B cell (primary cell): ENCODE measurements around the gene KRT20. TPM values are rescaled to one million over a fixed set of nuclear protein-coding genes. Genes with fewer than 3 reads are reported as not detected.

ENCODE experiments used
- ATAC-seq: fragments of 200-7000 bp; cut with Tn5 transposase; one replicate; pipeline ENCODE4 v1.10.0; 2021; ENCODE audit warnings: low read depth, mild to moderate bottlenecking, moderate number of reproducible peaks, moderate library complexity
- CTCF ChIA-PET: fragments of 350-600 bp; sonication (Branson Sonifier 250); formaldehyde crosslinking; loops from one replicate; lab custom pipeline; 2021; ENCODE audit warnings: antibody characterized with exemption, inconsistent platforms; lab: Charles Lee
- POLR2A ChIA-PET: fragments of 350-600 bp; sonication (Branson Sonifier 250); formaldehyde crosslinking; loops from one replicate; lab custom pipeline; 2021; ENCODE audit warnings: antibody characterized with exemption; lab: Charles Lee
- DNase-seq: peaks from one replicate; pipeline ENCODE4 v3.0.0; 2013
- H2AFZ ChIP-seq: 2 replicates; pipeline ENCODE4 v1.6.1; 2012; ENCODE audit warnings: mild to moderate bottlenecking, low read depth, low read length; ENCODE audit not compliant: insufficient read depth, poor library complexity, severe bottlenecking
- H3K27ac ChIP-seq, 2 donors: 1 replicate in 1 of 2; 2 replicates in 1 of 2; pipeline ENCODE4 v1.5.1; 2012 to 2013; ENCODE audit warnings: low read length in 2 of 2, mild to moderate bottlenecking in 2 of 2, moderate library complexity in 1 of 2
- H3K27me3 ChIP-seq, 4 experiments: fragments of 200-600 bp in 1 of 4; sonication (generic) in 1 of 4; replicated peaks in 1 of 4; 1 replicate in 2 of 4; 2 replicates in 2 of 4; pipeline versions ENCODE4 v1.6.1 to v1.7.0; 2013 to 2016; ENCODE audit warnings: low read length in 3 of 4, mild to moderate bottlenecking in 2 of 4, mixed read lengths in 1 of 4, moderate library complexity in 1 of 4; ENCODE audit not compliant: insufficient read depth in 4 of 4, control insufficient read depth in 3 of 4; ENCODE audit errors: control extremely low read depth in 1 of 4
- H3K36me3 ChIP-seq, 2 experiments: replicated peaks in 1 of 2; 1 replicate in 1 of 2; 2 replicates in 1 of 2; pipeline versions ENCODE4 v1.6.1 to v1.7.1; 2013; ENCODE audit warnings: low read length in 1 of 2; ENCODE audit not compliant: insufficient read depth in 2 of 2, control insufficient read depth in 1 of 2; ENCODE audit errors: control extremely low read depth in 1 of 2, extremely low read depth in 1 of 2
- H3K4me1 ChIP-seq, 2 donors: fragments of 200-600 bp in 1 of 2; sonication (generic) in 1 of 2; 1 replicate in 1 of 2; 2 replicates in 1 of 2; pipeline versions ENCODE4 v1.5.1 to v1.6.1; 2013 to 2017; ENCODE audit warnings: low read length in 2 of 2; ENCODE audit not compliant: control insufficient read depth in 2 of 2, insufficient read depth in 2 of 2
- H3K4me2 ChIP-seq: replicated peaks from 2 replicates; pipeline ENCODE3; 2012; ENCODE audit warnings: mild to moderate bottlenecking, low read depth, low read length; ENCODE audit not compliant: poor library complexity, severe bottlenecking
- H3K4me3 ChIP-seq, 5 experiments: fragments of 200-600 bp in 1 of 5; sonication (generic) in 1 of 5; 1 replicate in 3 of 5; 2 replicates in 2 of 5; pipeline versions ENCODE4 v1.5.1 to v1.7.0; 2011 to 2016; ENCODE audit warnings: low read length in 4 of 5, mild to moderate bottlenecking in 4 of 5, low read depth in 2 of 5, control low read depth in 1 of 5, moderate library complexity in 1 of 5; ENCODE audit not compliant: insufficient read depth in 1 of 5; ENCODE audit errors: control extremely low read depth in 1 of 5, extremely low read depth in 1 of 5
- H3K79me2 ChIP-seq: fragments of 200-600 bp; sonication (generic); one replicate; pipeline ENCODE4 v1.6.0; 2016; ENCODE audit warnings: low read length; ENCODE audit not compliant: control insufficient read depth, insufficient read depth
- H3K9ac ChIP-seq: fragments of 200-600 bp; sonication (generic); 2 replicates; pipeline ENCODE4 v1.6.1; 2017; ENCODE audit warnings: mild to moderate bottlenecking, low read length, moderate library complexity
- H3K9me3 ChIP-seq, 3 donors: one replicate each; pipeline versions ENCODE4 v1.6.1 to v1.7.1; 2013; ENCODE audit warnings: low read length in 2 of 3; ENCODE audit not compliant: control insufficient read depth in 2 of 3, insufficient read depth in 1 of 3; ENCODE audit errors: control extremely low read depth in 1 of 3
- H4K20me1 ChIP-seq: 2 replicates; pipeline ENCODE4 v1.6.0; 2012; ENCODE audit warnings: mild to moderate bottlenecking, low read length; ENCODE audit not compliant: insufficient read depth, control insufficient read depth, poor library complexity, severe bottlenecking
- H3K27ac Mint-ChIP-seq: one replicate; pipeline ENCODE4 v1.8.0; 2021; ENCODE audit warnings: mixed read lengths
- H3K27me3 Mint-ChIP-seq: one replicate; pipeline ENCODE4 v1.8.0; 2021; ENCODE audit warnings: mixed read lengths
- H3K4me1 Mint-ChIP-seq: one replicate; pipeline ENCODE4 v1.8.0; 2021; ENCODE audit warnings: mixed read lengths
- H3K4me3 Mint-ChIP-seq: one replicate; pipeline ENCODE4 v1.8.0; 2021; ENCODE audit warnings: mixed read lengths
- H3K9me3 Mint-ChIP-seq: one replicate; pipeline ENCODE4 v1.8.0; 2022; ENCODE audit warnings: mixed read lengths; ENCODE audit not compliant: insufficient read depth
- CTCF ChIP-seq: fragments of 200-600 bp; IDR thresholded peaks from one replicate; pipeline ENCODE4 v1.8.0; 2022; ENCODE audit warnings: antibody characterized with exemption, mild to moderate bottlenecking
- EZH2 ChIP-seq: IDR thresholded peaks from 2 replicates; pipeline ENCODE4 v1.6.1; 2012; ENCODE audit warnings: borderline replicate concordance, low read depth, mild to moderate bottlenecking, moderate library complexity, low read length; ENCODE audit not compliant: insufficient read depth, poor library complexity, severe bottlenecking
- WGBS: methylation state at CpG from one replicate; pipeline ENCODE4 v1.1.5; 2013; ENCODE audit warnings: missing lambda C conversion rate; ENCODE audit not compliant: insufficient coverage; 5-methylcytosine and 5-hydroxymethylcytosine counted together
- intact Hi-C: fragments of 100-400 bp; cut with micrococcal nuclease; formaldehyde crosslinking; loops from one replicate; pipeline ENCODE4 v1.10.0; 2022
- polyA plus RNA-seq: library from polyadenylated mRNA; depleted of rRNA; stranded (reverse); fragments of >200 nt; gene quantifications from 2 replicates; pipeline ENCODE4 v1.2.3, GENCODE V29; 2012
- total RNA-seq, 2 donors: library from RNA; stranded (reverse); fragments of 120-200 nt in 1 of 2; gene quantifications; 1 replicate in 1 of 2; 2 replicates in 1 of 2; pipeline versions ENCODE4 v1.2.3 to v1.2.4, GENCODE V29; 2013 to 2022

The KRT20 gene
- total and polyA plus RNA-seq, 2 donors (not counting 1 experiment from before 2014, with no cell fraction given) = not detected

GRCh38 chr17:40878044-40878443 is 7.0 kb downstream of the KRT20 start:
- Histone ChIP-seq H4K20me1 (no peaks in the 10 kb centered on the region), H3K4me1 (no peaks in the 10 kb centered on the region), H3K4me3 (no peak overlapping the region), H2AFZ (no peak overlapping the region), H3K36me3 (no peaks in the 10 kb centered on the region), H3K27me3 (no peaks in the 10 kb centered on the region), H3K27ac (no peak overlapping the region), H3K9ac (no peak overlapping the region), H3K4me2 (no peak overlapping the region), H3K9me3 (no peaks in the 10 kb centered on the region), H3K79me2 (no peaks in the 10 kb centered on the region)
- DNase-seq (no peak), ATAC-seq (no peak)
- ChIA-PET POLR2A (no interaction called here), CTCF (interaction anchor here (0.5 kb wide), 1 partner anchor 1467 kb away, joined by 3 read pairs; no protein-coding TSS in a partner anchor)
- WGBS = 97% methylated on average over 9 of the region's 9 CpGs
- intact Hi-C loops = no loop called here
- Mint-ChIP-seq H3K27ac (no peak overlapping the region), H3K27me3 (peaks cover 15% of the 10 kb centered on the region), H3K4me1 (no peaks in the 10 kb centered on the region), H3K4me3 (no peak overlapping the region), H3K9me3 (no peaks in the 10 kb centered on the region)
- no peak for TF ChIP-seq EZH2
- no peak for TF ChIP-seq CTCF

GRCh38 chr17:40873801-40874200 is 11.2 kb downstream of the KRT20 start:
- CTCF ChIA-PET = interaction anchor here (0.9 to 1.1 kb wide), 2 partner anchors 255 to 792 kb away, joined by 3 to 6 read pairs; no protein-coding TSS in a partner anchor
- H3K79me2 ChIP-seq = no peaks in the 10 kb centered on the region
- H4K20me1 ChIP-seq = no peaks in the 10 kb centered on the region
- H3K9ac ChIP-seq = no peak overlapping the region
- H3K4me1 ChIP-seq = no peaks in the 10 kb centered on the region
- no peak overlapping the region for H3K27ac Mint-ChIP-seq
- peaks cover 0 to 1% (median 0%) of the 10 kb centered on the region in 3 donors for H3K9me3 ChIP-seq
- H3K4me3 Mint-ChIP-seq = no peak overlapping the region
- no peaks in the 10 kb centered on the region for H3K4me1 Mint-ChIP-seq
- intact Hi-C loops = no loop called here
- H2AFZ ChIP-seq = no peak overlapping the region
- no peaks in the 10 kb centered on the region for H3K36me3 ChIP-seq
- POLR2A ChIA-PET = no interaction called here
- DNase-seq (no peak), ATAC-seq (no peak)
- WGBS = no CpG with 5 or more reads among the region's 1 CpG
- H3K9me3 Mint-ChIP-seq = no peaks in the 10 kb centered on the region
- no peak overlapping the region for H3K4me2 ChIP-seq
- H3K4me3 ChIP-seq = no peak overlapping the region
- H3K27ac ChIP-seq = no peak overlapping the region
- TF ChIP-seq CTCF (no peak), EZH2 (no peak)
- H3K27me3 Mint-ChIP-seq = peaks cover 33% of the 10 kb centered on the region
- peaks cover 0 to 18% (median 4%) of the 10 kb centered on the region in 4 experiments for H3K27me3 ChIP-seq
